ENCODE data around the gene PRND.
"Not testable (repeated sequence)": the region's sequence is repeated elsewhere in the genome, so short reads cannot be mapped to it uniquely, and the experiment has no call there.

PRND gene

DNA sequence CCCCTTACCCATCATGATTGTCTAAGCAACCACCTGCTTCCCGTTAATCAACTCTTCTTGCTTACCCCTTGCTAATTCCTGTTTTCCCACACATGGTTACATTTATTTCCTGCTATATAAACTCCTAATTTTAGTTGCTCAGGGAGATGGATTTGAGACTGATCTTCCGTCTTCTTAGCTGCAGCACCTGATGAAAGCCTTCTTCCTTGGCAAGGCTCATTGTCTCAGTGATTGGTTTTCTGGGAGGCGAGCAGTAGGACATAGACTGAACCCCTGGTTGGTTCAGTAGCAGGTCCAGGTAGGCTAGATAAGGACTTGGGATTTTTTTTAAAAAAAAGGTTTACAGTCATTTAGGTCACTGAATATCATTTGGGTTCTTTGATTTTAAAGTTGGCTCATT lies 50.4 kb downstream of the PRND start:
- no peak for DNase-seq (ENCODE audit: extremely low read depth, low read depth)
- no peak overlapping the region for H3K4me3 ChIP-seq (replicated peaks; ENCODE audit: low read depth, low read length)
- TF ChIP-seq, protein P1, sequence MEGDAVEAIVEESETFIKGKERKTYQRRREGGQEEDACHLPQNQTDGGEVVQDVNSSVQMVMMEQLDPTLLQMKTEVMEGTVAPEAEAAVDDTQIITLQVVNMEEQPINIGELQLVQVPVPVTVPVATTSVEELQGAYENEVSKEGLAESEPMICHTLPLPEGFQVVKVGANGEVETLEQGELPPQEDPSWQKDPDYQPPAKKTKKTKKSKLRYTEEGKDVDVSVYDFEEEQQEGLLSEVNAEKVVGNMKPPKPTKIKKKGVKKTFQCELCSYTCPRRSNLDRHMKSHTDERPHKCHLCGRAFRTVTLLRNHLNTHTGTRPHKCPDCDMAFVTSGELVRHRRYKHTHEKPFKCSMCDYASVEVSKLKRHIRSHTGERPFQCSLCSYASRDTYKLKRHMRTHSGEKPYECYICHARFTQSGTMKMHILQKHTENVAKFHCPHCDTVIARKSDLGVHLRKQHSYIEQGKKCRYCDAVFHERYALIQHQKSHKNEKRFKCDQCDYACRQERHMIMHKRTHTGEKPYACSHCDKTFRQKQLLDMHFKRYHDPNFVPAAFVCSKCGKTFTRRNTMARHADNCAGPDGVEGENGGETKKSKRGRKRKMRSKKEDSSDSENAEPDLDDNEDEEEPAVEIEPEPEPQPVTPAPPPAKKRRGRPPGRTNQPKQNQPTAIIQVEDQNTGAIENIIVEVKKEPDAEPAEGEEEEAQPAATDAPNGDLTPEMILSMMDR (IDR thresholded peaks at IDR 0.05; ENCODE audit: low read depth, low read length, missing control alignments) = no peak

DNA sequence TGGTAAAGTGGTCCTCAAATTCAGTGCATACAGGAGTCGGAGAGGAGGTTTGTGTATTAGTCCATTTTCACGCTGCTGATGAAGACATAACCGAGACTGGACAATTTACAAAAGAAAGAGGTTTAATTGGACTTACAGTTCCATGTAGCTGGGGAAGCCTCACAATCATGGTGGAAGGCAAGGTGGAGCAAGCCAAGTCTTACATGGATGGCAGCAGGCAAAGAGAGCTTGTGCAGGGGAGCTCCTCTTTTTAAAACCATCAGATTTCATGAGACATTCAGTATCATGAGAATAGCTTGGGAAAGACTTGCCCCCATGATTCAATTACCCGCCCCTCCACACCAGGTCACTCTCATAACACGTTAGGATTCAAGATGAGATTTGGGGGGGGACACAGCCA lies 51.3 kb downstream of the PRND start:
- DNase-seq (ENCODE audit: extremely low read depth, low read depth) = not testable (repeated sequence)

DNA sequence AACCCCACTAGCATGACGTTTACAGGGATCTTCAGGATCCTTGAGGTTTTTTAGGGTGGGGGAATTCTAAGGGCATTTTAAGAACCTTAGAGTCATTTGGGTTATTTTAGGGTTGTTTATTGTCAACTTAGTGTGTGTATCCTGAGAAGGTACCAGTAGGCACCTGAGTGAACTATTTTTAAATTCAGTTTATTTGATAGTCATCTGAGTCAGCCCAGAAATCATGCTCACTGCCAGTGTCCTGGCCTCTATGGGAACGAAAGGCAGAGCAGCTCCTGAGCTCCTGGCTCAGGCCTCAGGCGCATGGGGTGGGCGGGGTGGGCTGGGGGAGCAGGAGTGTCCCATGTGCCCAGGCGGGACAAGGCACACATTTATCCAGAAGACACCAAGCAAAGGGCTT lies 52.0 kb downstream of the PRND start:
- DNase-seq (ENCODE audit: extremely low read depth, low read depth) = no peak
- TF ChIP-seq, protein P1 (IDR thresholded peaks at IDR 0.05; ENCODE audit: low read depth, low read length, missing control alignments) = no peak

More for the DNA sequence above, 51.3 kb downstream of the PRND start:
- H3K4me3 ChIP-seq (replicated peaks; ENCODE audit: low read depth, low read length) = not testable (repeated sequence)

DNA sequence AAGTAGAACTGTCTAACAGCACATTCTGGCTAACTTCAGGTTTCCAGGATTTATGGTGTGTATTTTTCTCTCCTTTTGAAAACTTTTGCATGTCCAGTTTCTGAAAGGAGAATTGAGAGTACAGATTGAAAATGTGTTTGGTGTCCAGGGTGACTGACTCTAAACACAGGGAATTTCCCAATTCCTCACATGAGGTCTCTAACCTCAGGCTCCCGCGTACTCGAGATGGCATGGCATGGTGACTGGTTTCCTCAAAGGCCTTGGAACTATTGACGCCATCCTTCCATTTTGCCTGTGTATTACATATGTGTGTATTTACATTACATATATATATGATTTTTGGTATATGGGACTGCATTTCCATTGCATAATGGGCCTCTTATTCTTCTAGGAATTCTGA lies 52.5 kb downstream of the PRND start:
- no peak for DNase-seq (ENCODE audit: extremely low read depth, low read depth)
- H3K4me3 ChIP-seq (replicated peaks; ENCODE audit: low read depth, low read length) = no peak overlapping the region
- TF ChIP-seq, protein P1 (IDR thresholded peaks at IDR 0.05; ENCODE audit: low read depth, low read length, missing control alignments) = no peak

More for the DNA sequence above, 52.0 kb downstream of the PRND start:
- H3K4me3 ChIP-seq (replicated peaks; ENCODE audit: low read depth, low read length) = no peak overlapping the region

DNA sequence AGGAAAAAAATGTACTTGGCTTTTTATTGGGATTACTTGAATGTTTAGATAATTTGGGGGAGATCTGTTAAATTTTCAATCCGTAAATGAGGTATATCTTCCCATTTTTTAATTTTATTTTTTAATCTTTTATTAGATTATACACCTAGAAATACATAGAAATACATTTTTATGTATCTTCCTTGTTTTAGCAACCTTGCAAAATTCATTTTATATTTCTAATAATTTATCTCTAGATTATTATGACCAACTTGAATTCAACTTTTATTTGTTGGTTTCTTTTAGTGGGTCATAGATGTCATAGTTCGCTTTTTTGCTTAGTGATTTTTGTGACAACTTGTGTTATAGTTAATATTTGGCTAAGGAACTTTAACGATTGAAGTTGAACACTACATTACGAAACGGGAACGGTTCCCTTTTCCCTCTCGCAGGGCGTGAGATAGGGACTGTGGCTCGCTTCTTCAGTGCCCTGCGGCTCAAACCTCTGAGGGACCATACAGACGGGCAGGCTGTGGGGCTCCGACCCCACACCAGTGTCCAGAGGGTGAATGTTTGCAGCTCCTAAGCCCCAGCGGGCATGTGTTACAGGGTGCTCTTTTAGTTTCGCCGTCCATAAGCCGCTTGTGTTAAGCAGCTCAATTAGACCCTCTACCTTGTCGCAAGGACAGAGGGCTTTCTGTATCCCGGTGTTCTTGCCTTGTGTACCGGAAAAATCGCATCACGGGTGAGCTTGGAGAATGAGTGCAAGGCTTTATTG lies 53.8 kb downstream of the PRND start:
- TF ChIP-seq, protein P1 (IDR thresholded peaks at IDR 0.05; ENCODE audit: low read depth, low read length, missing control alignments) = no peak
- DNase-seq (ENCODE audit: extremely low read depth, low read depth) = no peak
- no peak overlapping the region for H3K4me3 ChIP-seq (replicated peaks; ENCODE audit: low read depth, low read length)

DNA sequence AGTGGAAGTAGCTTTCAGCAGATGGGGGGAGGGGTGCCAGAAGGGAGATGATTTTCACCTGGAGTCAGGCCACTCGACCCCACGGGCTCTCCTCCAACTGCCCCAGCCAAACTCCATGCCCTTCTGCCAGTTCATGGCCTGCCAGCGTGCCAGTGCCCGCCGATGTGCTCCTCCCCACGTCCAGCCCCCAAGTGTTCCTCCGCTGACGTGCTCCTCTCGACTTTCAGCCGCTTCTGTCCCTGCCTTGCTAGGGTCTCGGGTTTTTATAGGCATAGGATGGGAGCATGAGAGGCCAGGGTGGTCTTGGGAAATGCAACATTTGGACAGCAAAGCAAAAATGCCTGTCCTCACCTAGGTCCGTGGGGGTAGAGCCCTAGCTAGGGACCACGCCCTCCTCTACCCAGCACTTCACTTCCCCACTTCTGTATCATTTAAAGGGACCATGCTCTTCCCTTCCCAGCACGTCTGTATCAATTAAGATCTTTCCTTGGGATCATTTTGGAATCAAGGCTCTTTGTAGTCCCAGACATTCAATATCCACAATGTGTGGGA lies 54.4 kb downstream of the PRND start:
- H3K4me3 ChIP-seq (replicated peaks; ENCODE audit: low read depth, low read length) = no peak overlapping the region
- TF ChIP-seq, protein P1 (IDR thresholded peaks at IDR 0.05; ENCODE audit: low read depth, low read length, missing control alignments) = no peak
- DNase-seq (ENCODE audit: extremely low read depth, low read depth) = no peak

Measured in HFF-Myc (cell line).